PFSK-1 (cell line): Measurements from ENCODE around the gene MTHFD2L.

ENCODE experiments used
- FOXP2 ChIP-seq: optimal IDR thresholded peaks from 2 replicates; pipeline ENCODE3; 2011; ENCODE audit warnings: borderline replicate concordance, control low read depth, inconsistent platforms; ENCODE audit not compliant: insufficient read depth; ENCODE audit errors: extremely low read length, extremely low read depth
- POLR2AphosphoS5 ChIP-seq: IDR thresholded peaks from 2 replicates; pipeline ENCODE4 v1.6.1; 2012; ENCODE audit warnings: low read depth, mild to moderate bottlenecking, control low read depth, low read length, moderate library complexity
- REST ChIP-seq, 2 experiments: IDR thresholded peaks; 2 replicates each; pipeline versions ENCODE4 v1.6.1 to v1.8.0; 2011 to 2012; ENCODE audit warnings: low read depth in 2 of 2, low read length in 2 of 2, control low read depth in 1 of 2, inconsistent platforms in 1 of 2, mild to moderate bottlenecking in 1 of 2, moderate library complexity in 1 of 2; ENCODE audit not compliant: insufficient read depth in 1 of 2
- SIN3A ChIP-seq: IDR thresholded peaks from 2 replicates; pipeline ENCODE4 v1.6.1; 2012; ENCODE audit warnings: mild to moderate bottlenecking, low read length, moderate library complexity, borderline replicate concordance; ENCODE audit not compliant: insufficient read depth
- TAF1 ChIP-seq: IDR thresholded peaks from 2 replicates; pipeline ENCODE4 v1.6.1; 2012; ENCODE audit warnings: low read length, control low read depth, borderline replicate concordance; ENCODE audit not compliant: insufficient read depth

MTHFD2L gene

GRCh38 chr4:74161666-74162450 is 3.9 kb downstream of the MTHFD2L start:
- TF ChIP-seq REST (IDR thresholded peaks at IDR 0.05; ENCODE audit: insufficient read depth in 1 of 2, low read depth in 2 of 2, low read length in 2 of 2) (no peak), TAF1 (no peak), FOXP2 (no peak), POLR2AphosphoS5 (no peak), SIN3A (no peak)

GRCh38 chr4:74166135-74166534 is 8.2 kb downstream of the MTHFD2L start:
- TF ChIP-seq REST (IDR thresholded peaks at IDR 0.05; ENCODE audit: insufficient read depth in 1 of 2, low read depth in 2 of 2, low read length in 2 of 2): no peak
- TF ChIP-seq POLR2AphosphoS5: no peak
- TF ChIP-seq SIN3A: no peak
- no peak for TF ChIP-seq TAF1
- no peak for TF ChIP-seq FOXP2

GRCh38 chr4:74166818-74167217 is 8.9 kb downstream of the MTHFD2L start:
- TF ChIP-seq POLR2AphosphoS5 (no peak), SIN3A (no peak), REST (IDR thresholded peaks at IDR 0.05; ENCODE audit: insufficient read depth in 1 of 2, low read depth in 2 of 2, low read length in 2 of 2) (no peak), TAF1 (no peak), FOXP2 (no peak)

GRCh38 chr4:74167585-74167984 is 9.7 kb downstream of the MTHFD2L start:
- no peak for TF ChIP-seq REST (IDR thresholded peaks at IDR 0.05; ENCODE audit: insufficient read depth in 1 of 2, low read depth in 2 of 2, low read length in 2 of 2)
- no peak for TF ChIP-seq FOXP2
- TF ChIP-seq SIN3A: no peak
- no peak for TF ChIP-seq TAF1
- peak; percentile 31 for TF ChIP-seq POLR2AphosphoS5

- TF ChIP-seq TAF1 (no peak), POLR2AphosphoS5 (no peak), REST (IDR thresholded peaks at IDR 0.05; ENCODE audit: insufficient read depth in 1 of 2, low read depth in 2 of 2, low read length in 2 of 2) (no peak), SIN3A (no peak), FOXP2 (no peak)
Observed at GRCh38 chr4:74168841-74169240, 10.9 kb downstream of the MTHFD2L start.
